DOHH2 (cell line): ENCODE data around the gene SYNDIG1.

Source experiments
- H3F3A ChIP-seq: fragments of 200-600 bp; sonication (generic), shearing (Covaris generic); 2 replicates; pipeline ENCODE4 v1.6.0; 2016; ENCODE audit warnings: antibody characterized with exemption, mild to moderate bottlenecking; ENCODE audit not compliant: control insufficient read depth, insufficient read depth
- H3K27ac ChIP-seq: fragments of 200-600 bp; sonication (generic); 2 replicates; pipeline ENCODE4 v1.5.1; 2014; ENCODE audit warnings: low read depth, mild to moderate bottlenecking, low read length, moderate library complexity
- H3K27me3 ChIP-seq: fragments of 200-600 bp; sonication (generic); 2 replicates; pipeline ENCODE4 v1.6.1; 2014; ENCODE audit warnings: mild to moderate bottlenecking, low read length, mixed read lengths; ENCODE audit not compliant: control insufficient read depth
- H3K36me3 ChIP-seq: fragments of 200-600 bp; sonication (generic); 2 replicates; pipeline ENCODE4 v1.6.1; 2014; ENCODE audit warnings: mild to moderate bottlenecking, low read length, moderate library complexity, mixed read lengths; ENCODE audit not compliant: control insufficient read depth
- H3K4me1 ChIP-seq: fragments of 200-600 bp; sonication (generic); 2 replicates; pipeline ENCODE4 v1.6.1; 2014; ENCODE audit warnings: mild to moderate bottlenecking, low read length, mixed read lengths; ENCODE audit not compliant: control insufficient read depth
- H3K4me2 ChIP-seq: fragments of 200-600 bp; sonication (generic); 2 replicates; pipeline ENCODE4 v1.6.0; 2014; ENCODE audit warnings: mild to moderate bottlenecking, low read length, moderate library complexity
- H3K4me3 ChIP-seq: fragments of 200-600 bp; sonication (generic); 2 replicates; pipeline ENCODE4 v1.5.1; 2014; ENCODE audit warnings: mild to moderate bottlenecking, low read length, mixed read lengths
- H3K79me2 ChIP-seq: fragments of 200-600 bp; sonication (generic); 2 replicates; pipeline ENCODE4 v1.6.1; 2014; ENCODE audit warnings: mild to moderate bottlenecking, low read length, mixed read lengths; ENCODE audit not compliant: control insufficient read depth
- H3K9me2 ChIP-seq: fragments of 200-600 bp; sonication (generic); replicated peaks from 2 replicates; pipeline ENCODE4 v1.6.1; 2014; ENCODE audit warnings: mild to moderate bottlenecking, low read length, mixed read lengths; ENCODE audit not compliant: control insufficient read depth
- H3K9me3 ChIP-seq: fragments of 200-600 bp; sonication (generic); 2 replicates; pipeline ENCODE4 v1.6.1; 2014; ENCODE audit warnings: antibody characterized with exemption, low read length, mixed read lengths; ENCODE audit not compliant: control insufficient read depth, insufficient read depth
- H4K20me1 ChIP-seq: fragments of 200-600 bp; sonication (generic); 2 replicates; pipeline ENCODE4 v1.6.0; 2014; ENCODE audit warnings: low read depth, mild to moderate bottlenecking, antibody characterized with exemption, low read length, moderate library complexity; ENCODE audit not compliant: control insufficient read depth, insufficient read depth
- CTCF ChIP-seq: fragments of 200-600 bp; sonication (generic); IDR thresholded peaks from one replicate; pipeline ENCODE4 v1.5.1; 2014; ENCODE audit warnings: antibody characterized with exemption, mild to moderate bottlenecking, low read depth, low read length; ENCODE audit not compliant: poor library complexity, severe bottlenecking
- EZH2phosphoT487 ChIP-seq: fragments of 200-600 bp; sonication (generic); IDR thresholded peaks from 2 replicates; pipeline ENCODE4 v1.6.1; 2017; ENCODE audit warnings: borderline replicate concordance, mild to moderate bottlenecking, antibody characterized with exemption, low read length, moderate library complexity, mixed read lengths

The SYNDIG1 gene

DNA sequence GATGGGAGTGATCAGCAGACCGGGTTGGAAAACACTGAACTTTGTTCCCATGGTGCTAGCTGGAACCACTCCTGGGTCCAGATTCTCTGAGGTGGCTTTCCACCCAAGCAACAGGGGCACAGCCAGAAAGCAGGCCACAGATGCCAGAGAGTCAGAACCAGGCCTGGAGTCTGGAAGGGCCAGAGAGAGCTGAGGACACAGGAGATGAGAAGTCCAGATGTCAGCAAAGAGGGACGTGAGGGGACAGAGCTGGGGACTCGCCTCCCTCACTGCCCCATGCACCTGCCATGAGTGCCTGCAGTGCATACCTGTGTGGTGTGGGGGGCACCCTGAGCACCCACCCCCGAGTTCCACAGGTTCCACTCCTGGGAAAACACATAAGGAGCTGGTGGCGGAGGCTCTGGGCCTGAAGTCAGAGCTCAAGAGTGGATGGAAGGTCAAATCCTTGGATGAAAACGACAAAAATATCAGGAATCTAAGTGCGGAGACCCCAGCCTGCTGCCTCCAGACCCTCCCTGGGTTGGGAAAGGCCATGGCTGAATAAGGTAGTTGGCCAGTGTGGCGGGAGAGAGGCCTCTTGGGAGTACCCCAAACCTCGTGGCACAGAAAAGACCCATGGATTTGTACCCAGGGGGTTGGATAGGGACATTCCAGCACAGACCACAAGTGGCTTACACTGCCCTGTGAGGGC lies 224.2 kb downstream of the SYNDIG1 start:
- Histone ChIP-seq H3K9me2 (no peaks in the 10 kb centered on the region), H3K9me3 (no peaks in the 10 kb centered on the region), H3K36me3 (no peaks in the 10 kb centered on the region), H3K27me3 (no peaks in the 10 kb centered on the region), H3K4me3 (no peak overlapping the region), H4K20me1 (no peaks in the 10 kb centered on the region), H3K79me2 (no peaks in the 10 kb centered on the region), H3F3A (no peaks in the 10 kb centered on the region), H3K4me1 (peaks cover 9% of the 10 kb centered on the region), H3K4me2 (no peak overlapping the region), H3K27ac (no peak overlapping the region)
- TF ChIP-seq CTCF (no peak), EZH2phosphoT487 (no peak)

- no peaks in the 10 kb centered on the region for H4K20me1 ChIP-seq
- H3K4me3 ChIP-seq, result no peak overlapping the region
- no peaks in the 10 kb centered on the region for H3K9me3 ChIP-seq
These were observed 224.8 kb downstream of the SYNDIG1 start for GRCh38 chr20:24694157-24694726.

GRCh38 chr20:24694727-24695528 lies 225.5 kb downstream of the SYNDIG1 start:
- no peaks in the 10 kb centered on the region for H3K27me3 ChIP-seq
- no peaks in the 10 kb centered on the region for H3K36me3 ChIP-seq
- no peaks in the 10 kb centered on the region for H3K9me2 ChIP-seq
- H3F3A ChIP-seq, result no peaks in the 10 kb centered on the region
- no peak overlapping the region for H3K27ac ChIP-seq
- no peak overlapping the region for H3K4me3 ChIP-seq
- H3K4me2 ChIP-seq, result no peak overlapping the region
- peaks cover 18% of the 10 kb centered on the region for H3K4me1 ChIP-seq
- TF ChIP-seq CTCF, result no peak
- TF ChIP-seq EZH2phosphoT487, result no peak
- H3K79me2 ChIP-seq, result no peaks in the 10 kb centered on the region
- H4K20me1 ChIP-seq, result no peaks in the 10 kb centered on the region
- H3K9me3 ChIP-seq, result no peaks in the 10 kb centered on the region

More at GRCh38 chr20:24694157-24694726, 224.8 kb downstream of the SYNDIG1 start:
- no peaks in the 10 kb centered on the region for H3K79me2 ChIP-seq
- H3K9me2 ChIP-seq, result no peaks in the 10 kb centered on the region
- H3F3A ChIP-seq, result no peaks in the 10 kb centered on the region
- no peaks in the 10 kb centered on the region for H3K27me3 ChIP-seq
- TF ChIP-seq CTCF, result no peak
- H3K27ac ChIP-seq, result no peak overlapping the region
- no peaks in the 10 kb centered on the region for H3K36me3 ChIP-seq
- peaks cover 13% of the 10 kb centered on the region for H3K4me1 ChIP-seq
- H3K4me2 ChIP-seq, result no peak overlapping the region
